NCI-H1417 (cell line): ENCODE results near the gene ZNF41.
A peak's percentile ranks its signal among the peaks of the same experiment; 100 is the strongest.

Experiments used
- DNase-seq, 3 experiments: peaks; one replicate each; lab custom pipeline; 2025; lab: John Stamatoyannopoulos, UW

ZNF41 gene

GRCh38 chrX:47482512-47483305 lies at the start of gene ZNF41:
TSS of gene ZNF41 (minus strand) at chrX:47483222. CDS start at chrX:47467481, 15,741 bp downstream.
- peak; percentile 88 to 97 (median 95) for DNase-seq

- no peak for DNase-seq
Observed at GRCh38 chrX:47530049-47530448, 47.0 kb upstream of the ZNF41 start.

- DNase-seq = no peak
Observed at GRCh38 chrX:47529548-47529947, 46.5 kb upstream of the ZNF41 start.

- DNase-seq = peak in 1 of 3 experiments; percentile 68
Observed at GRCh38 chrX:47523713-47524166, 40.7 kb upstream of the ZNF41 start.

GRCh38 chrX:47523297-47523696 lies 40.3 kb upstream of the ZNF41 start:
- DNase-seq = peak; percentile 82 to 90 (median 83)

GRCh38 chrX:47518144-47518543 lies 35.1 kb upstream of the ZNF41 start:
- no peak for DNase-seq

- DNase-seq = no peak
Observed at GRCh38 chrX:47515941-47516665, 33.1 kb upstream of the ZNF41 start.

- no peak for DNase-seq
Observed at GRCh38 chrX:47514533-47515235, 31.7 kb upstream of the ZNF41 start.

GRCh38 chrX:47513034-47513965 lies 30.3 kb upstream of the ZNF41 start:
- DNase-seq = peak in 2 of 3 experiments; percentile 43 to 59

- DNase-seq = peak in 1 of 3 experiments; percentile 21
Observed at GRCh38 chrX:47512383-47512782, 29.4 kb upstream of the ZNF41 start.

GRCh38 chrX:47507153-47507867 lies 24.3 kb upstream of the ZNF41 start:
- no peak for DNase-seq

- DNase-seq = no peak
Observed at GRCh38 chrX:47503151-47503550, 20.1 kb upstream of the ZNF41 start.

- DNase-seq = peak in 2 of 3 experiments; percentile 59 to 82
Observed at GRCh38 chrX:47502316-47503125, 19.5 kb upstream of the ZNF41 start.

- DNase-seq = no peak
Observed at GRCh38 chrX:47501226-47502074, 18.4 kb upstream of the ZNF41 start.

GRCh38 chrX:47500554-47500953 lies 17.5 kb upstream of the ZNF41 start:
- DNase-seq = no peak

GRCh38 chrX:47499293-47499692 lies 16.3 kb upstream of the ZNF41 start:
- no peak for DNase-seq

- DNase-seq = no peak
Observed at GRCh38 chrX:47498411-47498810, 15.4 kb upstream of the ZNF41 start.

- DNase-seq = peak in 1 of 3 experiments; percentile 57
Observed at GRCh38 chrX:47497271-47497888, 14.4 kb upstream of the ZNF41 start.
